Natural killer cell treated with Interleukin-12 subunit alpha and Interleukin-12 subunit beta and Interleukin-15 and Interleukin-18, amount 100 ng/mL, for 72 hours (primary cell): ENCODE data around the gene EFNB3. TPM values are rescaled to one million over a fixed set of nuclear protein-coding genes. Genes with fewer than 3 reads are reported as not detected.

Experiments used
- ATAC-seq, 2 donors: fragments of 150-1000 bp; cut with Tn5 transposase in 1 of 2; sonication (Bioruptor Pico), chemical (Tn5 transposase) in 1 of 2; 2 replicates each; pipeline ENCODE4 v1.10.0; 2021
- DNase-seq: peaks from one replicate; pipeline ENCODE4 v3.0.0; 2022; ENCODE audit warnings: low spot score
- H3K27ac Mint-ChIP-seq, 2 donors: 1 replicate in 1 of 2; 2 replicates in 1 of 2; pipeline ENCODE4 v1.8.0; 2022; ENCODE audit warnings: mixed read lengths in 2 of 2, mild to moderate bottlenecking in 1 of 2, moderate library complexity in 1 of 2
- H3K27me3 Mint-ChIP-seq, 2 donors: 1 replicate in 1 of 2; 2 replicates in 1 of 2; pipeline ENCODE4 v1.8.0; 2022; ENCODE audit warnings: mixed read lengths in 2 of 2
- H3K36me3 Mint-ChIP-seq: one replicate; pipeline ENCODE4 v1.8.0; 2022; ENCODE audit warnings: mixed read lengths
- H3K4me1 Mint-ChIP-seq, 2 donors: 1 replicate in 1 of 2; 2 replicates in 1 of 2; pipeline ENCODE4 v1.8.0; 2022; ENCODE audit warnings: low read depth in 2 of 2, mixed read lengths in 2 of 2, mild to moderate bottlenecking in 1 of 2
- H3K4me3 Mint-ChIP-seq: one replicate; pipeline ENCODE4 v1.8.0; 2022; ENCODE audit warnings: mixed read lengths
- H3K9me3 Mint-ChIP-seq: 2 replicates; pipeline ENCODE4 v1.8.0; 2022; ENCODE audit warnings: mixed read lengths
- total RNA-seq, 2 donors: library from RNA; stranded (reverse); gene quantifications; one replicate each; pipeline ENCODE4 v1.2.3, GENCODE V29; 2022

The EFNB3 gene
- total RNA-seq, 2 donors from 2014 or later = not detected

- Mint-ChIP-seq H3K9me3 (no peaks in the 10 kb centered on the region), H3K36me3 (no peaks in the 10 kb centered on the region), H3K27ac (no peak overlapping the region), H3K4me1 (peaks cover 0 to 2% of the 10 kb centered on the region in 2 donors), H3K4me3 (no peak overlapping the region), H3K27me3 (peaks cover 13 to 19% of the 10 kb centered on the region in 2 donors)
- ATAC-seq (no peak), DNase-seq (no peak)
These were observed 45.4 kb downstream of the EFNB3 start for GRCh38 chr17:7750321-7750821.

- peaks cover 14 to 19% of the 10 kb centered on the region in 2 donors for H3K27me3 Mint-ChIP-seq
- no peak overlapping the region for H3K4me3 Mint-ChIP-seq
- H3K36me3 Mint-ChIP-seq = no peaks in the 10 kb centered on the region
- H3K9me3 Mint-ChIP-seq = no peaks in the 10 kb centered on the region
- DNase-seq (no peak), ATAC-seq (no peak)
- no peak overlapping the region for H3K27ac Mint-ChIP-seq
- H3K4me1 Mint-ChIP-seq = peaks cover 0 to 2% of the 10 kb centered on the region in 2 donors
These were observed 49.7 kb downstream of the EFNB3 start for GRCh38 chr17:7754656-7755055.

- Mint-ChIP-seq H3K27me3 (peaks cover 14 to 16% of the 10 kb centered on the region in 2 donors), H3K4me3 (no peak overlapping the region), H3K4me1 (peaks cover 0 to 2% of the 10 kb centered on the region in 2 donors), H3K9me3 (no peaks in the 10 kb centered on the region), H3K36me3 (no peaks in the 10 kb centered on the region), H3K27ac (peak overlapping the region in 1 of 2 donors; percentile 41)
- no peak for ATAC-seq
- DNase-seq = no peak
These were observed 50.3 kb downstream of the EFNB3 start for GRCh38 chr17:7755095-7755890.

- Mint-ChIP-seq H3K27me3 (peaks cover 12 to 14% of the 10 kb centered on the region in 2 donors), H3K27ac (no peak overlapping the region), H3K9me3 (no peaks in the 10 kb centered on the region), H3K4me1 (peaks cover 0 to 2% of the 10 kb centered on the region in 2 donors), H3K36me3 (no peaks in the 10 kb centered on the region), H3K4me3 (no peak overlapping the region)
- no peak for DNase-seq
- no peak for ATAC-seq
These were observed 52.0 kb downstream of the EFNB3 start for GRCh38 chr17:7756968-7757367.

Other genes with a start within 250 kb of the EFNB3 start
- gene ZBTB4, start 225.6 kb upstream of the EFNB3 start, total RNA-seq = 10 to 100 TPM; 19.7 to 26.1 TPM
- gene SLC35G6, start 223.8 kb upstream of the EFNB3 start, total RNA-seq = not detected
- gene POLR2A, start 220.8 kb upstream of the EFNB3 start, total RNA-seq = 100 to 1,000 TPM; 212 to 283 TPM
- 10 to 100 TPM; 54.9 to 69.3 TPM for gene TNFSF12, start 156.1 kb upstream of the EFNB3 start, total RNA-seq
- 1 to 10 TPM; 3.1 to 6.8 TPM for gene TNFSF13, start 146.5 kb upstream of the EFNB3 start, total RNA-seq
- 10 to 100 TPM; 56.2 to 90.1 TPM for gene SENP3, start 143.3 kb upstream of the EFNB3 start, total RNA-seq
- gene CD68, start 125.6 kb upstream of the EFNB3 start, total RNA-seq = 10 to 100 TPM; 20.8 to 51.1 TPM
- 10 to 100 TPM; 82.7 to 95.5 TPM for gene MPDU1, start 121.3 kb upstream of the EFNB3 start, total RNA-seq
- under 1 TPM in 1 of 2 donors, not detected in 1; 0.26 TPM for gene SOX15, start 115.1 kb upstream of the EFNB3 start, total RNA-seq
- 10 to 100 TPM; 42.7 to 56.6 TPM for gene FXR2, start 90.3 kb upstream of the EFNB3 start, total RNA-seq
- 10 to 100 TPM; 32.8 to 41.1 TPM for gene SAT2, start 77.4 kb upstream of the EFNB3 start, total RNA-seq
- gene SHBG, start 75.1 kb upstream of the EFNB3 start, total RNA-seq = not detected
- gene ATP1B2, start 54.3 kb upstream of the EFNB3 start, total RNA-seq = under 1 TPM in 1 of 2 donors, not detected in 1; 0.25 TPM
- gene TP53, start 17.7 kb upstream of the EFNB3 start, total RNA-seq = 100 to 1,000 TPM in 1 of 2 donors, 10 to 100 TPM in 1; 98.2 to 112 TPM
- gene WRAP53, start 16.7 kb upstream of the EFNB3 start, total RNA-seq = 10 to 100 TPM; 19.4 to 48.2 TPM
- under 1 TPM in 1 of 2 donors, not detected in 1; 0.10 TPM for gene DNAH2, start 12.5 kb downstream of the EFNB3 start, total RNA-seq
- 10 to 100 TPM; 52.0 to 67.6 TPM for gene KDM6B, start 129.0 kb downstream of the EFNB3 start, total RNA-seq
- gene TMEM88, start 149.9 kb downstream of the EFNB3 start, total RNA-seq = 1 to 10 TPM; 2.4 to 2.7 TPM
- 100 to 1,000 TPM in 1 of 2 donors, 10 to 100 TPM in 1; 54.1 to 105 TPM for gene NAA38, start 152.4 kb downstream of the EFNB3 start, total RNA-seq
- gene CYB5D1, start 152.8 kb downstream of the EFNB3 start, total RNA-seq = 10 to 100 TPM; 11.3 to 12.9 TPM
- 100 to 1,000 TPM; 106 to 192 TPM for gene CHD3, start 183.6 kb downstream of the EFNB3 start, total RNA-seq
- 1 to 10 TPM; 2.5 to 4.7 TPM for gene RNF227, start 211.1 kb downstream of the EFNB3 start, total RNA-seq
- 10 to 100 TPM in 1 of 2 donors, 1 to 10 TPM in 1; 8.9 to 14.6 TPM for gene KCNAB3, start 224.7 kb downstream of the EFNB3 start, total RNA-seq
- gene TRAPPC1, start 226.7 kb downstream of the EFNB3 start, total RNA-seq = 100 to 1,000 TPM; 162 to 217 TPM
- 10 to 100 TPM; 32.6 to 74.6 TPM for gene CNTROB, start 227.0 kb downstream of the EFNB3 start, total RNA-seq